ENCODE data around the gene JAKMIP1. TPM values are rescaled to one million over a fixed set of nuclear protein-coding genes. Genes with fewer than 3 reads are reported as not detected.
"Not testable (repeated sequence)": the region's sequence is repeated elsewhere in the genome, so short reads cannot be mapped to it uniquely, and the experiment has no call there.

JAKMIP1 gene
- polyA plus RNA-seq, 4 donors = 0.09 to 0.14 TPM; not detected in 2

- DNase-seq (ENCODE audit: low read depth in 4 of 4, low spot score in 3 of 4) = no peak
Measured at GRCh38 chr4:6229671-6230501, 29.5 kb upstream of the JAKMIP1 start.

DNA sequence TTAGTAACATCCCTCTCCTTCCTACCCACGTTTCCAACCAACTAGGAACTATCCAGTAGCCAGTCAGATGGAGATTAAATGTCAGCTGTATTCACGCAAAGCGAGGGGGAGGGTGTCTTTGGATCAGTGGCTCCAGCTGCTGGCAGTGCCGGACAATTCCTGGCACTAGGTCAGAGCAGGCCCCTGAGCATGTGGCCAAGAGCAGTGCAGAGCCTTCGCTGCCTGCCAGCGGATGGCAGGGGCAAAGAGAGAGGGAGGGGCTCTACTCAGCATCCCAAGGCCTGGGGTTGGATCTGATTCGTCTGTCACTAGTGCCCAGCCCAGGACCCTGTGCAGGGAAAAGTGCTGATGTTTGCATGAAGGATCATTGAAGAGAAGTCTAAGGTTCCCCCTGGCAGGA lies 28.7 kb upstream of the JAKMIP1 start:
- DNase-seq (ENCODE audit: low read depth in 4 of 4, low spot score in 3 of 4) = peak in 1 of 4 donors; percentile 30

DNA sequence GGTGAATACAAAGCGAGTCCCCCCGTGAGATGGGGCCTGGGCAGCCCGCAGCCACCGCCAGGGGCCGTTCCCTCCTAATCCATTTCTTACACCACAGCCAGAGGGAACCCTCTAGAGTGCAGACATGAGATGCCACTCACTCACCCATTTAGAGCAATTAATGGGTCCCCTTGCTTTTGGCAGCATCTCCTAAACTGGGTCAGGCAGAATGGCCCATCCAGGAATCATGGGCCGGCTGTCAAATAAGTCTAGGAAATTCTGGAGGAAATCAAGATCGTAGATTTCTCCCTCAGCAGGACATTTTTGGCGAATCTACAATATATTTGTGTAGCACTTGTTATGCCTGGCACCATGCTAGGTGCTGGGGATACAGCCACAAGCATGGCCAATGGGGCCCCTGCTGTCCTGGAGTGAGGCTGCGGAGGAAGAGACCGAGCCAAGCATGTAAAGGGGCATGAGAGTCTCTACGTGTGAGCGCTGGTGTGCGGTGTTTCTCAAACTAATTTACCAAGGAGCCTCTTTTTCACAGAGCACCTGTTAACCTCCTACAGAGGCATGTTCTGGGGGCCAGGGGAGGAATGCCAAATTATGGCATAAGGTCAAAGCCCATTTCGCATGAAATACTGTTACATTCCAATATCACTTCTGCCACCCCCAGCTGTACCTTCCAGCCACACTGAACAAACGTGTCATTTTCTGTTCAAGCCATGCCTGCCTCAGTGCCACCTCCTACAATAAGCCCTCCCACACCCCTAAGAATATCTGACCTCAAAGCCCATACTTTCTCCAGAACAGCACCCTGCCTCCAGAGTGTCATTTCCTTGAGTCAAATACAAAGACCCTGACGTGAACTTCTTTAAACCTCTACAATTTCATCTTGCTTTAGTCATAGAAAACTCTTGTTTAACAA lies 28.1 kb upstream of the JAKMIP1 start:
- no peak for DNase-seq (ENCODE audit: low read depth in 4 of 4, low spot score in 3 of 4)

- no peak for DNase-seq (ENCODE audit: low read depth in 4 of 4, low spot score in 3 of 4)
Measured at GRCh38 chr4:6227412-6228157, 27.2 kb upstream of the JAKMIP1 start.

- DNase-seq (ENCODE audit: low read depth in 4 of 4, low spot score in 3 of 4) = no peak
Measured at GRCh38 chr4:6226506-6226905, 26.2 kb upstream of the JAKMIP1 start.

- DNase-seq (ENCODE audit: low read depth in 4 of 4, low spot score in 3 of 4) = peak in 1 of 4 donors; percentile 39
Measured at GRCh38 chr4:6225469-6225868, 25.1 kb upstream of the JAKMIP1 start.

- no peak for DNase-seq (ENCODE audit: low read depth in 4 of 4, low spot score in 3 of 4)
Measured at GRCh38 chr4:6224735-6225134, 24.4 kb upstream of the JAKMIP1 start.

- DNase-seq (ENCODE audit: low read depth in 4 of 4, low spot score in 3 of 4) = no peak
Measured at GRCh38 chr4:6222761-6223292, 22.5 kb upstream of the JAKMIP1 start.

DNA sequence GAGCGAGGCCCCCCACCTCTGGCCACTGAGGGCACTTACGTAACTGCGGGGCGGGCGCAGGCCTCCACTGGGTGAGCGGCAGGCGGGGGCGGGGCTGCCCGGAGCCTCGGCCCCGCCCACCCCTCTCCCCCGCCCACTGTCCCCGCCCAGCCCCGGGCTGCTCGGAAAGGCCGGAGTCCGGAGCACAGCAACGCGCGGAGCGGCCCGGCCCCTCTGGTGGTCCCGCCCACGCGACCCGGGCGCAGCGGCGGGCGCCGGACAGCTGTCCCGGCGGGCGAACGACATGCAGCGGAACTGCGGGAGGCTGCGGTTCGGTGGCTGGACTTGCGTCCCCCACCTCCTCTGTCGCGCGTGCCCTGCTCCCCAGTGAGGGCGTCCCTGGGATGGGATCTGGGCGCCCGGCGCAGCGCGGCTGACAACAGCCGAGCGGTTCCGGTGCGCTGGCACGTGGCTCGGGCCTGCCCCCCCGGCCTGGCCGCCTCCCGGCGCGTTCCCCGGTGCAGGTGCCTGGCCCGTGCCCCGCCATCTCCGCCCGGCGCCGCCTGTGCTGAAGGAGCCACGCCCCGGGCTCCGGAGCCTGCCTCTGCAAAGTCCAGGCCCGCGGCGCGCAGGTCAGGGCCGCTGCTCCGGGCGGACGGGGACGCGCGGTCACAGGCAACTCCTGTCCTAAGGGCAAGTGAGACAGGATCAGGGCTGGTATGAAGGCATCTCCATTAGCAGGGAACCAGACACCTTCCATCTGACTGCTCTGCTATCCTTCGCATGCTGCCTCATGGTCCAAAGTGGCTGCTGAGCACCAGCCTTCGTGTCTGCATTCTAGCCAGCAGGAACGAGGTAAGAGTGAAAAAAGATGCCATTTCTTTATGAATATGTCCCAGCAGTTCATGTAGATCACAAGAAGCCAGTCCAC lies 21.8 kb upstream of the JAKMIP1 start:
- no peak for DNase-seq (ENCODE audit: low read depth in 4 of 4, low spot score in 3 of 4)

DNA sequence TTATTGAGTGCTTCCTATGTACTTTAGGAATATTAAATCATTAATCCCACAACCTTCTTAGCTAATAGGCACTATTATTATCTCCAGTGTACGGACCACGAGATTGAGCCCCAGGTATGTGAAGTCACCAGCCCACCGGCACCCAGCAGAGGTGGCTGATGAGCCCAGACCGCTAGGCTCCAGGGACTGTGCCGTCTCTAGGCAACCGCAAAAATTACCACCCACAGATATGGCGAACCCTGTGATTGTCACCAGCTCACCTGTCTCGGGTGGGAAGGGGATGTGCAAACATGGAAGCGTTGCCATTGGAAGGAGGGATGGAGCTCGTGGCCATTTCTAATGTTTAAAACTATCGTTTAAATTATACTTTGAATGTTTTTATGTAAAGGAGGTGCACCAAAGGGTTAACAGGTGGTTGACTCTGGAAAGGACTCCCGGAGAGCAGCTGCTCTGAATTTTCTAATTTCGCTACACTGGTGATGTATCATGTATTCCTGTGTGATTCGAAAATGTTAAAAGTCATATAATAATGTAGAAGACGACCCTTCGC lies 21.0 kb upstream of the JAKMIP1 start:
- no peak for DNase-seq (ENCODE audit: low read depth in 4 of 4, low spot score in 3 of 4)

DNA sequence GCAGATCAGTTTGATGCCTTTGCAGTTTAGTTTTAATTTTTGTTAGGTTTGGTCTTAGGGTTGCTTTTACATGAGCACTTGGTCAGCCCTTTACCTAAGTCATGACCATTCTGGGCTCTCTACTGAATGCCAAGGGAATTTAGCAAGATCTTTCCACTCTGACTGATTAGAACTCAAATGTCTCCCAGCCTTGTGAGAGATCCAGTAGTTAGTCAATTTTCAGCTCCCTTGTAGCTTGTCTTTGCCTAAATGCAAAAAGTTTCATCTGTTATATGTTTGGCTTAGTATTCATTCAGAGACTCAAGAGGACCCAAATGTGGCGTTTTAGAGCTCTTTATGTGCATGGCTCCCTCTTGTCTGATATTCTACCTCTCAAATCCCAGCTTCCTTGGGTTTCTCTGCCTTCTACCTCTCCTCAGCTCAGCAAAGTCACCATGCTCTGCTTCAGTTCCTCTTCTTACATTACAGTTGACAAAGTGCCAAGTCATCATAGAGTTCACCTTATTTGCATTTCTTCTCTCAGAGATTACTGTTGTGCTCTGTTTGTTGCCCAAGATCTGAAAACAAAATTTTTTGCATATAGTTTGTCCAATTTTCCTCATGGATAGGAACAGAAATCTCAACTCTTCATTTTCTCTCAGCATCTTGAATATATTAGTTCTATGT lies 17.5 kb upstream of the JAKMIP1 start:
- no peak for DNase-seq (ENCODE audit: low read depth in 4 of 4, low spot score in 3 of 4)

GRCh38 chr4:6216588-6216987 lies 16.2 kb upstream of the JAKMIP1 start:
- DNase-seq (ENCODE audit: low read depth in 4 of 4, low spot score in 3 of 4) = no peak

DNA sequence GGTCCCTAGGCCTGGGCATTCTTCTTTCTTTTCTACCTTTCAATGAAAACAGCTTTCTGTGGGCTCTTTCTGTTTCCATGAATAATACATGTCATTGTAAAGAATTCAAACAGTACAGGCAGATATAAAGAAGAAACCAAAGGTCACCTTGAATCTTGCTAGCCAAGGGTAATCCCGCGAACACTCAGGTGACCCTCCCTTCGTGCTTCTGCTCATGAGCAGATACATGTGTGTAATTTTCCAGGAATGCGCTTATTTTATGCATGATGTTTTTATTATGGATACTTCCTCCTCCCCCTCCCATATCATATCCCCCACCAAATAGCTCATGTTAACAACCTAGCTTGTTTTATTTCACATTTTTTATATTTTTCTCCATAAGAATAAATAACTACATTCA lies 9.6 kb upstream of the JAKMIP1 start:
- DNase-seq (ENCODE audit: low read depth in 4 of 4, low spot score in 3 of 4) = no peak

DNA sequence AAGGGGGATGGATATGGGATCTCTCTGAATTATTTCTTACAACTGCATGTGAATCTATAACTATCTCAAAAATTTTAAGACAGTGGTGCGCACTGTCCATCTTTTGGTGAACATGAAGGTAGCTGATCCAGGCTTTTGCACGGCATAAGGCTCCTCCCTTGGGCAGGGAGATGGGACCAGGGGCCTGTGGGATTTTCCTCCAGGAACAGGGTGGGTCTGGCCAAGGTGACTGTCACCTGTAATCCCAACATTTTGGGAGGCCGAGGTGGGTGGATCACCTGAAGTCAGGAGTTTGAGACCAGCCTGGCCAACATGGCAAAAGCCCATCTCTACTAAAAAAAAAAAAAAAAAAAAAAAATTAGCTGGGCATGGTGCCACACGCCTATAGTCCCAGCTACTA lies 8.9 kb upstream of the JAKMIP1 start:
- DNase-seq (ENCODE audit: low read depth in 4 of 4, low spot score in 3 of 4) = not testable (repeated sequence)

DNA sequence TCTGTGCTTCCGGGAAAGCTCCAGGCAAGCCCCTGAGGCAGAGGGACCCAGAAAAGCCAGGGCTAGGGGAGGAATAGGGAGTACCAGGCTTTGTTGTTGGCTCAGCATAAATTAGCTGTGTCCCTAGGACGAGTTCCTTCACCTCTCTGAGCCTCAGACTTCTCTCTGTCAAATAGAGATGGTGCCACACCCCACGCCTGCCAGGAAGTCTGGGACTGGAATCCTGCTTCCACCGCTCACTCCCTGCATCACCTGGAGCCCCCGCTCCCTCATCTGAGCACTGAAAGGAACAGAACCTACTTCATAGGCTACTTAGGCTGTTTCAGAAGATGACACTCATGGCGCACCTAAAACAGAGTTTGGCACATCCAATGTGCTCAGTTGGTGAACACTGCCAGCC lies 8.1 kb upstream of the JAKMIP1 start:
- DNase-seq (ENCODE audit: low read depth in 4 of 4, low spot score in 3 of 4) = no peak

DNA sequence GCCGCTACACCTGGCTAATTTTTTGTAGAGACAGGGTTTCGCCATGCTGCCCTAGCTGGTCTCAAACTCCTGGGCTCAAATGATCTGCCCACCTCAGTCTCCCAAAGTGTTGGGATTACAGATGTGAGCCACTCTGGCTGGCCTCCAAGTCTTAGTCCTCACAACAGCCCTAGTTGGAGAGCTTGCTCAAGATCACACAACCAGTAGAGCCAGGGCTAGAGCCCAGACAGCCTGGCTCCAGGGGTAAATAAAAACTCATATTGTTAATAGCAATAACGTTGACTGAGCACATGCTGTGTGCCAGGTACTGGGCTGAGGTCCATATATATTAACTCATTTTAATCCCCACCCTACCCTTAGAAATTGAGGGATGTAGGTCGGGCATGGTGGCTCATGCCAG lies 7.3 kb upstream of the JAKMIP1 start:
- no peak for DNase-seq (ENCODE audit: low read depth in 4 of 4, low spot score in 3 of 4)

- DNase-seq (ENCODE audit: low read depth in 4 of 4, low spot score in 3 of 4) = no peak
Measured at GRCh38 chr4:6206771-6207290, 6.5 kb upstream of the JAKMIP1 start.

DNA sequence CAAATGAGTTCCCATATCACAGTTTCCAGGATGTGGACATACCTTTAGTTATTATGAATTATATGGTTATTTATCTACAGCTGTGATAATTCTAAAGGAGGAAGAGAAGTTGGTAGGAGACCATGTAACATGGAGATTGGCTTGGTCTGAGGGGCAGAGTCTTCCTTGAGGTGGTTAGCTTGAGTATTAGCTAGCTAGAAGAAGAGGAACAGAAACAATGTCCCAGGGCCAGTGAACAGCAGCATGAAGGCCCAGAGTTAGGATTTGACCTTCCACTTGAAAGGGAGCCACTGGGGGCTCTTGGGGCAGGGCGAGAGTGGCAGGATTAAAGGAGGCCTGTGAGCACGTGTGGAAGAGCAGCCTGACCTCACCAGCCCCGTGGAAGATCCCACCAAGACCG lies 5.6 kb upstream of the JAKMIP1 start:
- no peak for DNase-seq (ENCODE audit: low read depth in 4 of 4, low spot score in 3 of 4)

- no peak for DNase-seq (ENCODE audit: low read depth in 4 of 4, low spot score in 3 of 4)
Measured at GRCh38 chr4:6205567-6205931, 5.2 kb upstream of the JAKMIP1 start.
